Parietal lobe (tissue), 1 donor: Measurements from ENCODE around the gene CST3. TPM values are rescaled to one million over a fixed set of nuclear protein-coding genes. Genes with fewer than 3 reads are reported as not detected.

Experiments
- total RNA-seq: library from RNA; depleted of rRNA; stranded (reverse); fragments of >200 nt; gene quantifications from one replicate; pipeline ENCODE4 v1.2.3, GENCODE V29; 2014

CST3 gene
- total RNA-seq = 64.5 TPM

GRCh38 chr20:23637282-23638221 lies at the start of gene CST3:
TSS of gene CST3 (minus strand) at chr20:23637955. CDS start at chr20:23637862, 93 bp downstream.

GRCh38 chr20:23605867-23606651 lies 31.7 kb downstream of the CST3 start, which contains the start of gene CST9:
TSS of gene CST9 (minus strand) at chr20:23605917. CDS start at chr20:23605864, 53 bp downstream.

Other genes starting within 250 kb of the CST3 start
- 78.3 TPM for gene NAPB, start 216.5 kb downstream of the CST3 start, total RNA-seq
- gene CSTL1, start 198.3 kb downstream of the CST3 start, total RNA-seq = not detected
- not detected for gene CST11, start 185.1 kb downstream of the CST3 start, total RNA-seq
- gene CST8, start 146.8 kb downstream of the CST3 start, total RNA-seq = not detected
- not detected for gene CST9L, start 69.5 kb downstream of the CST3 start, total RNA-seq
- not detected for gene CST9, start 32.0 kb downstream of the CST3 start, total RNA-seq
- gene CST4, start 51.1 kb upstream of the CST3 start, total RNA-seq = not detected
- gene CST1, start 113.0 kb upstream of the CST3 start, total RNA-seq = not detected
- gene CST2, start 188.8 kb upstream of the CST3 start, total RNA-seq = not detected
- not detected for gene CST5, start 241.8 kb upstream of the CST3 start, total RNA-seq